Fibroblast of skin of right biceps (primary cell): Measurements from ENCODE around the gene GNG14.
"Not testable (repeated sequence)": the region's sequence is repeated elsewhere in the genome, so short reads cannot be mapped to it uniquely, and the experiment has no call there.

Experiments used
- DNase-seq: peaks from one replicate; pipeline ENCODE4 v3.0.0-alpha.2; 2013

The GNG14 gene

GRCh38 chr19:12697425-12697824, 9.6 kb downstream of the GNG14 start:
- DNase-seq, result not testable (repeated sequence)

DNA sequence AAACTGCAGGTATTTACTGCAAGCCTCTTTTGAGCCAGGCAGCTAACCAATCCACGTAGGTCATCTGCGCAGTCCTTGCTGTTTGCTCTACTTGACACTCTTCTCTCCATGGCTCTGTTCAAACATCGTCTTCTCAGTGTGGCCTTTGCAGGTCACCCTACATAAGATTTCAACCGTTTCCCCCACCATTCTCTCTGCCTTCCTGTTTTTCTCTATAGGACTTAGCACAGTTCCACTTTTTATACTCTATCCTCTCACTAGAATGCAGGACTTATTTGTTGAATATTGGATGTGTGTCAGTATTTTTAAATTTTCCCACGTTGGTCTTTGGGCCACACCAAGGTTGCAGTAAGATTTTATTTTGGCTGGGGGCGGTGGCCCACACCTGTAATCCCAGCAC, 10.3 kb downstream of the GNG14 start:
- no peak for DNase-seq

DNA sequence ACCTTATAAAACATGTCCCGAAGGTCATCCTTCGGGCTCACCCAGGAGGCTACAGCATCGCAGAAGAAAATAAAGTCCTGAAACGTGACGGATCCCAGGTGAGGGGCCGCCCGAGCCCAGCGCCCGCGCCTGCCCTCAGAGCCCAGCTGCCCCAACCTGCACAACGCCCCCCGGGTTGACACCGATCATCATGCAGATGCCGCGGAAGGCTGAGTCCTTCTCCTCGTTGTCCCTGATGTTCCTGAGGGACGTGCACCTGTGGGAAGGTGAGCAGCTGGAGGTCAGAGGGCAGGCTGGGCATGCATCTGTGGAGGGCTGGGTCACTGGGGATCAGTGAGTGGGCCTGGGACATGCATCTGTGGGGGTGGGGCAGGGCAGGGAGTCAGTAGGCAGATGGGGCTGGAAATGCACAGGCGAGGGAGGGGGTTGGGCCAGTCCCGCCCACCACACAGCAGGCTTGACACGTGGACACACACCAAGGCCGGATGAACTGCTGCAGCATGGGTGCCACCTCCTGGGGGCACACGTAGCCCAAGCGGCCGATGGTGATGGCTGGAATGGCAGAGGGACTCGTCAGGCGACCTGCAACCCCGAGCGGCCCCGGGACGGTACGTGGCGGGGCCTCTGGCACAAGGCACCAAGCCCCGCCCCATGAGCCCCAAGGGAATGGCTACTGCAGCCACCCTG, 13.9 kb downstream of the GNG14 start:
- DNase-seq, result no peak

- peak; percentile 58 for DNase-seq
Measured at GRCh38 chr19:12703046-12703445, 15.2 kb downstream of the GNG14 start.

DNA sequence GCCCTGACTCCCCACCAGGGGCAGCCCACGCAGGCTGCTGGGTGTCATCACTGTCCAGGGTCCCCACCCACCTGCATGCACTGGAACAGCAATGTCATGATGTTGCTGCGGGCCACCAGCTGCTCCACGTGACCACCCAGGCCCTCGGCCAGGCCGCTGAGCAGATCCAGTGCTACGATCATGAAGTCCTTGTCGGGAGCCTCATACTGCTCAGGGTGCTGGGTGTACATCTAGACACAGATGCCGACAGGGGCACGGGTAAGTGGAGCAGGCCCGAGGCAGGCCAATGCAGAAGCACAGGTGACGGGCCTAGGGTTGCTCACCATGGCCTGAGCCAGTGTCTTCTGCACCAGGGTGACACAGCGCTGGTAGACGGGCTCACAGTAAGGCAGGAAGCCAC, 17.4 kb downstream of the GNG14 start:
- DNase-seq, result no peak

GRCh38 chr19:12705654-12706331, 18.0 kb downstream of the GNG14 start:
- DNase-seq, result no peak

- DNase-seq, result no peak
Measured at GRCh38 chr19:12706332-12706718, 18.5 kb downstream of the GNG14 start.

GRCh38 chr19:12708641-12709040, 20.8 kb downstream of the GNG14 start:
- no peak for DNase-seq

GRCh38 chr19:12711187-12711586, 23.4 kb downstream of the GNG14 start:
- no peak for DNase-seq

DNA sequence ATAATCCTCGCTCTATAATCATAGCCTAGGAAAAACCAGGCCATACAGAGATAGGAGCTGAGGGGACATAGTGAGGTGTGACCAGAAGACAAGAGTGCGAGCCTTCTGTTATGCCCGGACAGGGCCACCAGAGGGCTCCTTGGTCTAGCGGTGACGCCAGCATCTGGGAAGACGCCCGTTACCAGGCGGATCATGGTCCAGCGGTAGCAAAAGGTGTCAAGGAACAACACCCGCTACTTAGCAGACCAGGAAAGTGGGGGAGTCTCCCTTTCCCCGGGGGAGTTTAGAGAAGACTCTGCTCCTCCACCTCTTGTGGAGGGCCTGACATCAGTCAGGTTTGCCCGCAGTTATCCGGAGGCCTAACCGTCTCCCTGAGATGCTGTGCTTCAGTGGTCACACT, 24.3 kb downstream of the GNG14 start:
- DNase-seq, result not testable (repeated sequence)

GRCh38 chr19:12713304-12713703, 25.5 kb downstream of the GNG14 start:
- not testable (repeated sequence) for DNase-seq

DNA sequence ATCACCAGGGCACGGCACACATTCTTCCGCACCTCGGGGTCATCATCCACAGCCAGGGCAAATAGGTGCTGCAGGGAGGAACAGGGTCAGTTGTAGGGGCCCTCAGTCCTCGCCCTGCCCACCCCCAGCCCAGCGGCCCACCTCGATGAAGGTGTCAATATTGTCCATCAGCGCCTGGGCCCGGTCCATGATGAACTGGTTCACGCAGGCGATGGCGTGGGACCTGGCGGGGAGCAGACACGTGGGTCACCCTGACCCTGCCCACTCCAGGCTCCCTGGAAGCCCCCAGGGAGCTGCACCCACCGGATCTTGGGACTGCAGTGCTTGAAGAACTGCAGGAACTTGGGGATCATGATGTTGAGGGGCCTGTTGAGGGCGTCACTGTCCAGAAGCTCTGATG, 27.3 kb downstream of the GNG14 start:
- no peak for DNase-seq

DNA sequence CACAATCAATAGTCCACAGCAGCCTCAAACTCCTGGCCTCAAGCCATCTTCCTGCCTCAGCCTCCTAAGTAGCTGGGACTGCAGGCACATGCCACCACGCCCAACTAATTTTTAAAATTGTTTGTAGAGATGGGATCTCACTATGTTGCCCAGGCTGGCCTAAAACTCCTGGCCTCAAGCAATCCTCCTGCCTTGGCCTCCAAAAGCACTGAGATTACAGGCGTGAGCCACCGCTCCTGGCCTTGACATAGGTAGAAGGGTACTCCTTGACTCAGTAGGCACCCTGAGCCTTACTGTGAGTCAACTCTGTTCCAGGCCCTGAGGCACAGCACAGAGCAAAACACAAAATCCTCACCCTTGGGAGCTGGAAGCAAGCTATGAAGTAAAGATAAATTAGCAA, 28.1 kb downstream of the GNG14 start:
- no peak for DNase-seq

GRCh38 chr19:12720296-12720695, 32.5 kb downstream of the GNG14 start:
- no peak for DNase-seq

- DNase-seq, result no peak
Measured at GRCh38 chr19:12720851-12721655, 33.3 kb downstream of the GNG14 start.

GRCh38 chr19:12721656-12722565, 34.1 kb downstream of the GNG14 start:
- peak; percentile 84 for DNase-seq

GRCh38 chr19:12722566-12723380, 35.0 kb downstream of the GNG14 start:
- peak; percentile 100 for DNase-seq

DNA sequence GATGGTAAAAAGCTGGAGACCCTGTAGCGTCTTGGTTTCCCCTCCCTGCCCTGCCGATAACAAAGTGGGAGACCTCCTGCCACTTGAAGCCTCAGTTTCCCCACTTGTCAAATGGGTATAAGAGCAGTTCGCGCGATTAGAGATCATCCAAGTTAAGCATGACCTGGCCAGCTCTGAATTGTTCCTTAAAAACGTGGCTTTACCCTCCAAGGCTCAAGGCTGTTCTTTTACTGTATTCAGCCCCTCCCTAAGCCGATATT, 35.5 kb downstream of the GNG14 start:
- no peak for DNase-seq

- DNase-seq, result peak; percentile 70
Measured at GRCh38 chr19:12723641-12724426, 36.0 kb downstream of the GNG14 start, which contains the start of gene TNPO2. Gene TNPO2, minus strand, starts transcription at chr19:12723932. Its CDS starts 2,955 bp downstream, at chr19:12720977.

- DNase-seq, result not testable (repeated sequence)
Measured at GRCh38 chr19:12725612-12726011, 37.8 kb downstream of the GNG14 start.

DNA sequence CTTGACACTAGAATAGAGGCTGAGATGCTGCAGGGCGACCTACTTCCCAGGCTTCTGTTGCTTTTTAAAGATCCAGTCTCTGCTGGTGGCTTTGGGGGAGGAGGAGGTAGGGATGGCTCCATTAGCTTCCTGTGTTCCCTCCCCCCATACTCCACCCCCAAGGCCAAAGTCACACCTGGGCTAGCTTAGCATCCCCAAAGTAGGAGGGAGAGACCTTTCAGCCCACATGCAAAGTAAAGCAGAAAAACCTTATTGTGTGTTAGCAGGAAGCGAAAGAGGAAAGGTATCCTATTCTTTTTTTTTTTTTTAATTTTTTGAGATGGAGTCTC, 39.2 kb downstream of the GNG14 start:
- DNase-seq, result no peak
